ENCODE results near the gene EIPR1.
"Not testable (repeated sequence)": the region's sequence is repeated elsewhere in the genome, so short reads cannot be mapped to it uniquely, and the experiment has no call there.

Gene EIPR1

DNA sequence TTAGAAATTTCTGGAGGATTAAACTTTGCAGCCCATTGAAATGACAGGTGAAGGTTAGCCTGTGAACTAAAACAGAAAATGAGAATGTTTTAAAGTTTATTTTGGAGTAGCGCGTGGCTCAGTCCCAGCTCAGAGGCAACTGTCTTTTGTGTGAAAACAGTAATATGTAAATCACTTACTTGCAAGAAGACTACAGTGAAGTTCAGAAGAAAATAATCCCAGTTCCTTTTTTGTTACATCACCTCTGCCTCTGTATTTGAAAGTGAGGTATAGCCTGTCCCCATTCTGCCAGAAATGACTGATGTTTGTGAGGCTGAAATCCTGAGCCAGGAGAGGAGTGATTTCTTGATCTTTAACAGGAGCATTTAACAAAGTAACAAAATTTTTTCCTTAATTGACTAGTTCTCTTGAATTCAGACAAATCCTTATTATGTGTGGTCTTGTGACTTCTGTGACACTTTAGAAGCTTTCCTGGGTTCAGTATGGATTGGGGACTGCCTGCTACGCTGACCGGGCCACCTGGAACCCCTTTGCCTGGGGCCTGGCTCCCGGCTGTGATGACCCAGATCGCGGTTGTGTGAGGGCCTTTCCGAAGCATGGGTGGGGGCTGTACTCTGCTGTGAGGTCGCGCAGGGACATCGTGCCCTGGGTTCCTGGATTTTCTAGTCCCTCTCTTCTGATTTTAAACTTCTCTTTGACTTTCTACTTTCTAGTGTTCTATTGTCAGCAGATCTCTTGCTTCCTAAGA, 26.1 kb upstream of the EIPR1 start:
- DNase-seq (ENCODE audit: low read depth): no peak

DNA sequence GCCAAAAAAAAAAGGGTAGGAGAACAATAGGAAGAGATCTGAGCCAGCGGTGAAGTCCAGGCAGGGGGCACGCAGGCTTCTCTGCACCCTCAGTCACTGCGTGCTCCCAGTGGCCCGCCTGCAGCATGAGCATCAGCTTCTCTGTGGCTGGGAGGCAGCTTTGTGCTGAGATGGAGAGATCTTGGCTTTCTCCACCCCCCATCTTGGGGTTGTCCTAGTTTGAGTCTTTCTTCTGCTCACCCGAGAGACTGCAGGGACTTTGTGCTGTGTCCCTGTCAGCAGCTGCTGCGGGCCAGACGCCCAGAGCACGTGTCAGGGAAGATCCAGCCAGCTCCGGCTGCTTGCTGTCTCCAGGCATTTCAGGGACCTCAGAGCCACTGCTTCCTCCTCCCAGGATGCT, 22.2 kb upstream of the EIPR1 start:
- no peak for DNase-seq (ENCODE audit: low read depth)

DNA sequence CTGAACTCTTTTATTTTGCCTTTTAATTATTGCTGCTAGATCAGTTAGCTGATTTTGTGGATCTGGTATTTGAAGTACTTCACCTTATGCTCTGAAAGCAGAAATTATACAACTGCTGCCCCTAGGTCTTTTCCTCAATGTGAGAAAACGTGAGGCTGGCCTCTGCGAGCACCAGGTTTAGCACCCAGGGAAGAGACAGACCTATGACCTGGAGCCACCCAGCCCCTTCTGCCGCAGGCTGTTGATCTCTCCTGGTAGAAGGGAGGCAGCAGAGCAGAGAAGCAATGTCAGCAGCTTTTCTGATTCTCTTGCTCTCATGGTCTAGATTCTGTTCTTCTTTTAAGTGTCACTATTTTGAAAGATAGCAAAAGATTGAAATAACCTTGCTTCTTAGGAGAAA, 21.8 kb upstream of the EIPR1 start:
- no peak for DNase-seq (ENCODE audit: low read depth)

DNA sequence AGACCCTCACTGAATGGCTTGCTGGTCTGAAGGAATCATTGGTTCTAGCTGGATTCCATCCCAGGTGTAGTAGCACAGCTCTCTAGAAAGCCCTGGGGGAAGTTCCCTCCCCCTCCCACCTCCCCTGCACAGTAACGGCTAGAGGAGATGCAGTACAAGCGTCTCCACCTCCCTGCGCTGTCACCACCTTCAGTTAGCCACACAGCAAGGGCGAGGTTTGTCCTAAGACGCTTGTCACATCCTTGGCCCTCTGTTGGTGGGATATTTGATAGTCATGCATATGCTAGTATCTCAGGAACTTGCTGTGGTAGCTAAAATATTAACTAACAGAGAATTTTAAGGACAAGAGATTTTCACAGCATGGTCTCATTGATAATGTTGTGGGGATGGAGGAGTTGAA, 21.2 kb upstream of the EIPR1 start:
- DNase-seq (ENCODE audit: low read depth): no peak

DNA sequence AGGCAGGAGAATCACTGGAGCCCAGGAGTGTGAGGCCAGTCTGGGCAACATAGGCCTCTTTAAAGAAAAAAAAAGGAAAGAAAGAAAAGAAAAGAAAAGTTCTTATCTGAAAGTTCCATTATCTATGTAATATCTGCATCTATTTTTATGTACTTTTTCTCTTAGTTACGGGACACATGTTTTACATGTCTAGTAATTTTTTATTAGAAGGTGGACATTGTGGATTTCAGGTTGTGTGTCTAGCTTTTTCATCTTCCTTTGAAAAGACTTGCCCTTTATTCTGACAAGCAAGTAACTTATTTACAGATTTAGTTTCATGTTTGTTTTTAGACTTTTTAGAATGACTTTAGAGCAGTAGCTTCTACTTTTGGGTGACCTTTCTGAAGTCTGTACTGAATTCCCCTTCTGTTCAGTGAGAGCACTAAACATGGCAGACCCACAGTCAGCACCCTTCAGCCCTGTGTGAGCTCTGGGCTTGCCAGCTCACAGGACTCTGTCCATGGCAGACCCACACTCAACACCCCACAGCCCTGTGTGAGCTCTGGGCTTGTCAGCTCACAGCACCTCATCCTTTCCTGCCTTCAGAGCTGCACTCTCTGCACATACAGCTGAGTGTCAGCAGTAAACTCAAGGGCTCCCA, 19.4 kb upstream of the EIPR1 start:
- DNase-seq (ENCODE audit: low read depth): no peak

DNA sequence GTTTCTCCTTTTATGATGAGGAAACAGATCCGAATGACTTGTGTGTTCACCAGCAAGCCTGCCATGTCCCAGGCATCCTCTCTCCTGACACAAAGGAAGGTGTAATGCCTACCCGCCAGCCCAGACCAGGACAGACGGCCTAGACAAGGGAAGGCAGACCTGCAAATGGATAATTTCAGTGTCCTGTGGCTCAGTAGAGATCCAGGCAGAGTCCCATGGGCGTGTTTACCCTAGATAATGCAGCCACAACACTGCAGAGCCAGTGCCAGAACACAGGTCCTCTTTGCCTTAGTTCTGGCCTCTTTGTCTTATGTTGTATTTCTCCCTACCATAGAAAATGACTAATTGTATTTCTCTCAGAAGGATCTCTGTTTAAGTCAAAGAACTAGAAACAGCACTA, 14.6 kb upstream of the EIPR1 start:
- no peak for DNase-seq (ENCODE audit: low read depth)

DNA sequence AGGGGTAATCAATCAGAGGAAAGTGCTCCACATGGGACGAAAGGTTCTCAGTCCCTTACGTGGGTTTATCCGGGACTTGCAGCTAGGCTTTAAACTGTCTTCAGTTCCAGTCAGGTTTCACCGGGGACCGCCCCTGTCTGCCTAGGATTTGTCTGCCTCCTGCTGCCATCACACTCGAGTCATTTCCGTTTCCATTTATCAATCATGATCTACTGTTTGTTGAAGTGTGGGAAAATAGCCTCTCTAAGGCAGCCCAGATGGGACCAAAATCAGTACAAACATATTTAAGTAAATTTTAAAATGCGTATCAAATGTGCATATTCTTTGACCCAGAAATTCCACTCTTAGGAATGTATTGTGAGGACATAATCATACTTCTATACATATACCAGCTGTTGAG, 12.4 kb upstream of the EIPR1 start:
- DNase-seq (ENCODE audit: low read depth): no peak

DNA sequence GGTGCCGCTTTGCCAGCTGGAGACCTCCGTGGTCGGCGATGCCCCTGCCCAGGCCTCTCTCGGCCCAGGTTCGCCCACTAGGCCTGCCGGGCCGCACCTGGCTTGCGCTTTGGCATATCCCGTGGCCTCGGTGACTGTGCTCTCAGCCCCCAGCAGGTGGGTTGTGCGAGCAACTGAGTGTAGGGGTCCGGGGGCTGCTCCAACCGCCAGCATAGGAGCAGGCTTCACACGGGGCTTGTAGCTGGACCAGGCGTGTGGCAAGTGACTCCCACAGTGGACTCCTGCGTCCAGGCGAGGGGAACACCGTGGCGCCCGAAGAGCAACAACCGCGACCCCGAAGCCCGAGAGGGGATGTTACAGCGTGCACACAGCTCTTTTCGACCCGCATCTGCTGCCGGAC, 11.6 kb upstream of the EIPR1 start:
- no peak for DNase-seq (ENCODE audit: low read depth)

DNA sequence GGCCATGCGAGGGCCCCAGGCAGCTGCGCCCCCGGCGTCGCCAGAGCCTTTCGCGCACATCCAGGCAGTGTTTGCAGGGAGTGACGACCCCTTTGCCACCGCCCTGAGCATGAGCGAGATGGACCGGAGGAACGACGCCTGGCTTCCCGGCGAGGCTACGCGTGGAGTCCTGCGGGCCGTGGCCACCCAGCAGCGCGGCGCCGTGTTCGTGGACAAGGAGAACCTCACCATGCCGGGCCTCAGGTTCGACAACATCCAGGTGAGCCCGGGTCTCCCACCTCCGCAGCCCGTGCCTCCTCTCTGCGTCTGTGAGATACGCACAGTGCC, 10.8 kb upstream of the EIPR1 start:
- DNase-seq (ENCODE audit: low read depth): no peak

DNA sequence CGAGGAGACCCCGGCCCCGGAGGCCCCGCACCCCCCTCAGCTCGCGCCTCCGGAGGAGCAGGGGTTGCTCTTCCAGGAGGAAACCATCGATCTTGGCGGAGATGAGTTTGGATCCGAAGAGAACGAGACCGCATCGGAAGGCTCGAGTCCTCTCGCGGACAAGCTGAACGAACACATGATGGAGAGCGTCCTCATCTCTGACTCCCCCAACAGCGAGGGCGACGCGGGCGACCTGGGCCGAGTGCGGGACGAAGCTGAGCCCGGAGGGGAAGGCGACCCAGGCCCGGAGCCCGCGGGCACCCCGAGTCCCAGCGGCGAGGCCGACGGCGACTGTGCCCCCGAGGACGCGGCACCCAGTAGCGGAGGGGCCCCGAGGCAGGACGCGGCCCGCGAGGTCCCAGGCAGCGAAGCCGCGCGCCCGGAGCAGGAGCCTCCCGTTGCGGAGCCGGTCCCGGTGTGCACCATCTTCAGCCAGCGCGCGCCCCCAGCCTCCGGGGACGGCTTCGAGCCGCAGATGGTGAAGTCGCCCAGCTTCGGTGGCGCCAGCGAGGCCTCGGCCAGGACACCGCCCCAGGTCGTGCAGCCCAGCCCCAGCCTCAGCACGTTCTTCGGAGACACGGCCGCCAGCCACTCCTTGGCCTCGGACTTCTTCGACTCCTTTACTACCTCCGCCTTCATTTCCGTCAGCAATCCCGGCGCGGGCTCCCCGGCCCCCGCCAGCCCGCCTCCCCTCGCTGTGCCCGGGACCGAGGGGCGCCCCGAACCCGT, 10.2 kb upstream of the EIPR1 start:
- DNase-seq (ENCODE audit: low read depth): no peak

DNA sequence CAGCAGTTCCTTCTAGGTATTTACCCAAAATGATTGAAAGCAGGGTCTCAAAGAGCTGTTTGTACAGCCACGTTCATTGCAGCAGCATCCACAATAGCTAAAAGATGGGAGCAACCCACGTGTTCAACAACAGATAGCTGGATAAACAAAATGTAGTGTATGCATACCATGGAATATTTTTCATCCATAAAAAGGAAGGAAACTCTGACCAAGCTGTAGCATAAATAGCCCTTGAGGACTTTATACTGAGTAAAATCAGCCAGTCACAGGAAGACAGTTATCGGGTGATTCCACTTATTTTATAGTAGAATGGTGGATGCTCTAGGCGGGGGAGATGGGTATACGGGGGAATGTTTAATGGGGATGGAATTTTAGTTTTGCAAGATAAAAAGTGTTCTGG, 9.4 kb upstream of the EIPR1 start:
- no peak for DNase-seq (ENCODE audit: low read depth)

DNA sequence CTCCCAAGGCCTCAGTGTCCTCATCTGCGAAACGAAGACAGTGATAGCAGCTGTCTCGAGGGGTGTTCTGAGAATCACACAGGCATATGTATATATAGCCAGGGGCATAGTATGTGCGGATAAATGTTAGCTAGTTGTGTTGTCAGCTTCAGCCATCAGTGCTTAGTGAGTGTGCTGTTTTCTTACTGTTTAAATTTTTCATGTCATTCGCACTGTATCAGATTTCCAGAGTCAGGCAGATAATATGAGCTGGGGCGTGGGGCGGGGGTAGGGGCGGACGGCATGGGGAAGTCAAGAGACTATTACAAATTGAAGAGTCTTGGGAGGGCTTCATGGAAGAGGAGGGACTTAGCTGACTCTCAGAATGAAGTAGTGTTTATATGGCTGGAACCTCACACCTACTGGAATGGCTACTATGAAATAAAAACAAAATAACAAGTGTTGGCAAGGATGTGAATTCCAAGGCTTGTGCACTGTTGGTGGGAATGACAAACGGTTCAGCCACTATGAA, 8.9 kb upstream of the EIPR1 start:
- DNase-seq (ENCODE audit: low read depth): no peak

DNA sequence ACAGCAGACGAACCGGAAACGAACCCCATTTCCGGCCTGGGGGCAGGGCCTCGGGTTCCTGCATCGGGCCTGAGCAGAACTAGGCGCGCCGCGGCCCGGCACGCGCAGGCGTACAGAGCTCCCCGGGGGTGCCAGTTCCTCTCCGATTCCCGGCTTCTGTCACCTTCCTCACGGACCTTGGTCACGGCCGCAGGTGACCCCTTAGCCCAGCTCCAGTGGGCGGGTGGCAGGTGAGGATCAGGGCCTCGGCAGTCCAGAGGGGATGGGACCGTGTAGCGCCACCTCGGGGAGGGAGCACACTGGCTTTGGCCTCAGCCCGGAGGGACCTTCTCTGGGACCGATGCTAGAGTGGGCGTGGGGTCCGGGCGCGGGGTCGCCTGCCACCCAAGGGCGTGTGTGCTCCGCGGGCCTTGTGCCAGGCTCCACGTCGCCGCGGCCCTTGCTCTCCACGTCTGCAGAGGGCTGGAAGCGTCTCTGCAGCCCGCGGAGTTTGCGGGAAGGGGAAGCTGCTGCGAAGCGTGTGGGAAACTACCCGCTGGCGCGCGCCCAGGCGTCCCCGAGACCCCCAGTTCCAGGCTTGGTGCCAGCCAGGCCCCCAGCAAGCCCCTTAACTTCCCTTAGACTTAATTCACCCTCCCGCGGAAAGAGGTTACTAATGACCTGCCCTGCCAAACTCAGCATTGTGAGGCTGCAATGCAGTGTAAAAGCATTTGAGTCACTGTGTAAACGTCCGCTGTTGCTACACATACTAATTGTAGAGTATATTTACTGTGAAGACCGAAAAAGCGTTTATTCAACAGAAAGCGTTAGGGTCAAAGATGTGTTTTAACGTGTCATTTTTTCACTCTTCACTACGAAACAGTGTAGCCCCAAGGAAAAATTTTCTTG, 2.3 kb upstream of the EIPR1 start, which contains the start of gene TRAPPC12:
Gene TRAPPC12 (plus strand): TSS at position 48 of the 888 bp plus-strand sequence. CDS start 7,930 bp downstream, outside the sequence.
- peak; percentile 58 for DNase-seq (ENCODE audit: low read depth)

DNA sequence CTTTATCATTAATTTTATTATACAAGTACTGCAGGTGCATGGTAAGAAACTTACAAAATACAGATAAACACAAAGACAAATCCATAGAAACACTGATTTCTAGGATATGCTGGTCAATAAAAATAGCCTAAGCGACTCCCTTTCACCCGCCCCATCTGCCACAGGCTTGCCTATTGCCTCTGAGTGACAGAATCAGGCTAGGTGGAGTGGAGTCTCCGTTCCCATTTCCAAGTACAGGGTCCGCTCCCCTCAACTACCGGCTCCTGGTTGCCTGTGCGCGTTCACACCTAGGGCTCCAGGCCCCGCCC, 1.7 kb upstream of the EIPR1 start:
- no peak for DNase-seq (ENCODE audit: low read depth)

DNA sequence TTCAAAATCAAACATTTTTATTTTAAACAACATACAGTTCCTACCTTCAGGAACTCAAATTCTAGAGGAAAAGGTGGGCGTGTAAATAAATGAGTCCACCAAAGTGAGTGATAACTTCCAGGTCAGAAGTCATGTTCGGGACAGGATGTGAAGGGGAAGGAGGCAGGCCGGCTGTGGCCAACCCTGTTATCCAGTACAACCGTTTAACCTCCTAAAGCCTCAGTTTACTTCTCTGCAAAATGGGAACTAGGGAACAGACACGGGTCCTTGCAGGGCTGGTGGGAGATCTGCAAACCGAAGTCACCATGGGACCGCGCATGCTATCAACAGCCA, 373 bp downstream of the EIPR1 start:
- DNase-seq (ENCODE audit: low read depth): no peak

DNA sequence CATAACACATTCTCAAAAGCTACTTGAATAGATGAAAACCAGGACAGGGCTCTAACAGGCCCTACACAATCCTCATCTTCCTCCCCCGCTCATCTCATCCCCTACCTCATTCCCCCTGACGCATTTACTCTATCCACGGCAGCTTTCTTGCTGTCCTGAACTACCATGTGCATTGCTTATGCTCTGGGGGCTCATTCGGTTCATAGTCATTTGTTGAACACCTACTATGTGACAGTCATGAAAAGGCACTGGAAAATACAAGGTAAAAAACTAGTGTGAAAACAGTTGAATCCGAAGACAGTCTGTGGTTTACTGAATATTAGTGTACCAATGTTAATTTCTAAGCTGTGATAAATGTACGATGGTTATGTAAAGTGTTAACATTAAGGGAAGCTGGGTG, 797 bp downstream of the EIPR1 start:
- no peak for DNase-seq (ENCODE audit: low read depth)

DNA sequence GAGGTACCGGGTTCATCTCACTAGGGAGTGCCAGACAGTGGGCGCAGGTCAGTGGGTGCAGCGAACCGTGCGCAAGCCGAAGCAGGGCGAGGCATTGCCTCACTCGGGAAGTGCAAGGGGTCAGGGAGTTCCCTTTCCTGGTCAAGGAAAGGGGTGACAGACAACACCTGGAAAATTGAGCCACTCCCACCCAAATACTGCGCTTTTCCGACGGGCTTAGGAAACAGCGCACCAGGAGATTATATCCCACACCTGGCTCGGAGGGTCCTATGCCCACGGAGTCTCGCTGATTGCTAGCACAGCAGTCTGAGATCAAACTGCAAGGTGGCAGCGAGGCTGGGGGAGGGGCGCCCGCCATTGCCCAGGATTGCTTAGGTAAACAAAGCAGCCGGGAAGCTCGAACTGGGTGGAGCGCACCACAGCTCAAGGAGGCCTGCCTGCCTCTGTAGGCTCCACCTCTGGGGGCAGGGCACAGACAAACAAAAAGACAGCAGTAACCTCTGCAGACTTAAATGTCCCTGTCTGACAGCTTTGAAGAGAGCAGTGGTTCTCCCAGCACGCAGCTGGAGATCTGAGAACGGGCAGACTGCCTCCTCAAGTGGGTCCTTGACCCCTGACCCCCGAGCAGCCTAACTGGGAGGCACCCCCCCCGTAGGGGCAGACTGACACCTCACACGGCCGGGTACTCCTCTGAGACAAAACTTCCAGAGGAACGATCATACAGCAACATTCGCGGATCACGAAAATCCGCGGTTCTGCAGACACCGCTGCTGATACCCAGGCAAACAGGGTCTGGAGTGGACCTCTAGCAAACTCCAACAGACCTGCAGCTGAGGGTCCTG, 8.1 kb downstream of the EIPR1 start:
- not testable (repeated sequence) for DNase-seq (ENCODE audit: low read depth)

DNA sequence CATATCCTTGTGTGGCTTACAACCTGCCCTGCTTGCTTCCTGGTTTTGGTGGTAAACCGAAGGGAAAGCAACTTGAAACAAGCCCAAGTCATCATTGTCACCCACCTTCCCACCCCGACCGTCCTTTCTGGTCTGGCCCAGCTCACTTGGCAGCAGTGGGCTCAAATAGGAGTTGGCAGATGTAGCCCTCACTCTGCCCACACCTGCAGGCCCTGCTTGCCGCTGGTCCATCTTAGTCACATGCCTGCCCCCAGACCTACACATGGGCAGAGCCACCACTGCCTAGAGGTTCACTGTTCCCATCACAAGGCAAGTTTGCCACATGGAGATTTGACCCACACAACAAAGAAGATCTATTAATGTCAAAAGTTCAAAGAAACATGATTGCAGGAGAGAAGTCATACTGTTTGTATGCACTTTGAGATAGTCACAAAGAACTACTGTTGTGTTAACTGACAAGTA, 9.3 kb downstream of the EIPR1 start:
- no peak for DNase-seq (ENCODE audit: low read depth)

DNA sequence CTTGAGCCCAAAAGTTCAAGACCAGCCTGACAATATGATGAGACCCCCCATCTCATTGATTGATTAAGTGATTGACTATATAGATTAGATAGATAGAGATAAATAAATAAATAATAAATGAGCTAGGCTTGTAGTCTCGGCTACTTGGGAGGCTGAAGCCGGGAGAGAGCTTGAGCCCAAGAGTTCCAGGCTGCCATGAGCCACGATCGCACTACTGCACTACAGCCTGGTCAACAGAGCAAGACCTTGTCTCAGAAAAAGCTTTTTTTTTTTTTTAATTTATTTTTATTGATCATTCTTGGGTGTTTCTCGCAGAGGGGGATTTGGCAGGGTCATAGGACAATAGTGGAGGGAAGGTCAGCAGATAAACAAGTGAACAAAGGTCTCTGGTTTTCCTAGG, 12.4 kb downstream of the EIPR1 start:
- DNase-seq (ENCODE audit: low read depth): no peak

DNA sequence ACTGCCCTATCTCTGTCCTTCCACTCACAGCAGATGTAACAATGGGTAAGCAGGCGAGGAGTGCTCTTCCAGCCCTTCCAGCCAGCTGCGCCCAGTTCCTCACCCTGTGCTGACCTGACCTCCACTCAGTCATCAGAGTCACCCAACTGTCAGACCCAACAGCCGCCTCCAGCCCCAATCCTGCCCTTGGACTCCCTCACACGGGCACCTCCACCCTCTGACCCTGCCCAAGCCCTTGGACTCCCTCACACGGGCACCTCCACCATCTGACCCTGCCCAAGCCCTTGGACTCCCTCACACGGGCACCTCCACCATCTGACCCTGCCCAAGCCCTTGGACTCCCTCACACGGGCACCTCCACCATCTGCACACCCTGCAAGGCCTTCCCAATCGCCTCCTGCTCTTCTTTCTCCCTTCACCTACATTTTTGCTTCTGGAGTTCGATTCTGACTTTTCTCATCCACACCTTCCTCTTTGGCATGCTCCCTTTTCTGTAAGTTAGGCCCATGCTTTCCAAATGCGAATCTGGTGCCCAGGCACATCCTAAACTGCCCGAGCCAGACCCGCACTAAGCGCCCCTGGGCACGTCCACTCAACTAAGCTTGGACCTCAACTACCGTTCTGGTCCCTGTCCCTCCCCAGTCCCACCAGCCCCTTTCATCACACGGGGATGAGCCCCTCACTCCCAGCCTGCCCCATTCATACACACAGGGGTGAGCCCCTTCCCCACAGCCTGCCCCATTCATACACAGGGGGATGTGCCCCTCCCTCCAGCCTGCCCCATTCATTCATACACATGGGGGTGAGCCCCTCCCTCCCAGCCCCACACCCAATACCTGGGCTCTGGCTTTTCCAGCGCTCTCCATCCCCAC, 15.9 kb downstream of the EIPR1 start:
- no peak for DNase-seq (ENCODE audit: low read depth)

All from fibroblast of the conjunctiva (primary cell).